K562 (cell line): ENCODE measurements around the gene RPL26. TPM values are rescaled to one million over a fixed set of nuclear protein-coding genes. Genes with fewer than 3 reads are reported as not detected.

Experiments used
- CBX2 ChIP-seq: fragments of 200-600 bp; sonication (generic); IDR thresholded peaks from one replicate; pipeline ENCODE4 v1.6.1; 2012; ENCODE audit warnings: mild to moderate bottlenecking, low read length, inconsistent platforms; ENCODE audit not compliant: insufficient read depth, poor library complexity, severe bottlenecking
- HNRNPUL1 ChIP-seq: fragments of 200-400 bp; formaldehyde crosslinking; IDR thresholded peaks from 2 replicates; pipeline ENCODE4 v1.6.1; 2017; ENCODE audit warnings: low read length
- MCM2 ChIP-seq: fragments of 450-650 bp; IDR thresholded peaks from 2 replicates; pipeline ENCODE4 v1.6.1; 2017; ENCODE audit warnings: low read depth, mild to moderate bottlenecking
- PHF8 ChIP-seq: fragments of 200-600 bp; sonication (generic); IDR thresholded peaks from 2 replicates; pipeline ENCODE4 v1.6.1; 2012; ENCODE audit warnings: mixed run types, mild to moderate bottlenecking, inconsistent platforms, low read length, moderate library complexity, borderline replicate concordance
- RBM22 ChIP-seq: fragments of 200-400 bp; formaldehyde crosslinking; IDR thresholded peaks from 2 replicates; pipeline ENCODE4 v1.6.1; 2018; ENCODE audit warnings: low read length, low read depth; ENCODE audit not compliant: poor library complexity, severe bottlenecking
- TAF9B ChIP-seq: fragments of 450-650 bp; IDR thresholded peaks from 2 replicates; pipeline ENCODE4 v1.6.1; 2018; ENCODE audit warnings: mild to moderate bottlenecking; ENCODE audit not compliant: partially characterized antibody
- TEAD4 ChIP-seq, 2 experiments: sonication (generic) in 1 of 2; formaldehyde crosslinking in 1 of 2; IDR thresholded peaks; 2 replicates each; pipeline versions ENCODE4 v1.6.1 to v1.8.0; 2012 to 2022; ENCODE audit warnings: borderline replicate concordance in 1 of 2, inconsistent platforms in 1 of 2, low read length in 1 of 2, mild to moderate bottlenecking in 1 of 2, missing genetic modification reagents in 1 of 2
- ZBTB17 ChIP-seq: fragments of 450-650 bp; formaldehyde crosslinking; IDR thresholded peaks from 2 replicates; pipeline ENCODE4 v1.4.0; 2020; ENCODE audit warnings: mild to moderate bottlenecking
- ZNF282 ChIP-seq: sonication (generic); formaldehyde crosslinking; IDR thresholded peaks from 2 replicates; pipeline ENCODE4 v1.8.1; 2023; ENCODE audit warnings: missing genetic modification reagents
- ZNF41 ChIP-seq: fragments of 250-450 bp; sonication (Bioruptor Pico); conservative IDR thresholded peaks from 2 replicates; pipeline ENCODE4 v1.4.0; 2020; ENCODE audit warnings: mild to moderate bottlenecking
- polyA plus RNA-seq, 8 experiments: library from polyadenylated mRNA; depleted of rRNA in 4 of 8; stranded (reverse) in 5 of 8; unstranded in 3 of 8; fragments of >200 nt; fragmentation: Nextera tagmentation in 2 of 8; fragmentation: Illumina TruSeq in 1 of 8; extraction: Ambion mirVana in 2 of 8; extraction: Trizol in 1 of 8; gene quantifications; 2 replicates each; pipeline versions ENCODE4 v1.2.1 to v1.2.3, GENCODE V29; 2011 to 2014; ENCODE audit warnings: inconsistent platforms in 1 of 8, missing spikeins in 1 of 8
- total RNA-seq, 7 experiments: library from RNA; depleted of rRNA in 6 of 7; stranded (reverse); fragments of >200 nt in 6 of 7; fragmentation: Illumina TruSeq in 2 of 7; extraction: Trizol in 2 of 7; gene quantifications; 2 replicates each; pipeline versions ENCODE4 v1.2.1 to v1.2.3, GENCODE V29; 2011 to 2021; ENCODE audit warnings: low replicate concordance in 1 of 7
- TF ChIP-seq, protein P1 (sequence below): fragments of 450-650 bp; IDR thresholded peaks from 2 replicates; pipeline ENCODE4 v1.6.1; 2016; ENCODE audit warnings: mild to moderate bottlenecking, moderate library complexity
- TF ChIP-seq, protein P2 (sequence below): fragments of 250-450 bp; sonication (Bioruptor Pico); IDR thresholded peaks from 2 replicates; pipeline ENCODE4 v1.6.1; 2021; ENCODE audit warnings: mild to moderate bottlenecking
- TF ChIP-seq, protein P3 (sequence below): fragments of 450-650 bp; formaldehyde crosslinking; IDR thresholded peaks from 2 replicates; pipeline ENCODE4 v1.4.0; 2022; ENCODE audit warnings: missing genetic modification characterization

The RPL26 gene
- total and polyA plus RNA-seq, 9 of the 15 experiments (the other 6 are each of a cell fraction or from before 2014, with no cell fraction given): 1,474 to 4,074 (median 2,904) TPM

DNA sequence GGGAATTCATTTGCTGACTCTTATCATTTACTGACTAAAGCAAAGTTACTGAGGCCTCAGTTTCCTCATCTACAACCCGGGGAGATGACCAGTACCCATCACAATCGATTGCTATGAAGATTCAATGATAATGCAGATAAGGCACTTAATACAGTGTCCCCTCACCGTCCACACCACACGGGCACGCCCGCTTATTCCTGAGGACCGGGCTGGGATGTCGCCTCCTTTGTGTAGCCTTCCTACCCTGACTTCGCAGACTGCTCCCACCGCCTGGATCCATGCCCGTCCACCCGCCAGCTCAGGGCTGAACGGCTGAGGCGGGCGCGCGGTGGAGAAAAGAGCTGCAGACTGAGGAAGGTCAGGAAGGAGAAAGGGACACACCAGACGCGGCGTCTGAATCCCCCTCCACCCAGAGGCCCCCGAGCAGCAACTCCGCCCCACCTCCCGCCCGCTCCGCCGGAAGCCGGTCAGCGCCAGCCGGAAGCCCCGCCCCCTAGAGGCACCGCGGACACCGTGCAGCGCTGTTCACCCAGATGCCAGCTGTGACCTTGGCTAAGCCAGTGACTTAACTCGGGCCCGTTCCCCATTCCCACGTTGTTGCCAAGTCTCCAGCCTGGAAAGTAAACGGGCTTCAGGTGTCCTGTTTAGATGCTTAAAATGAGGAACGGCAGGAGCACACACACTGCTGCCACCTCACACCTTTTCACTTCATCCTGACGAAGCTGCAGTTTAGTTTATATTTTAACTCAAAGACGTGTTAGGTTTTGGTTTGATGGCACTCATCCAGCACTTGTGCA, 6.5 kb downstream of the RPL26 start, which contains the start of gene KRABD2 (continued):
- TF ChIP-seq TEAD4 (IDR thresholded peaks at IDR 0.05; ENCODE audit: low read length): 0 out of 2 replicates have a peak, but pooled peaks have one; percentile 19
- no peak for TF ChIP-seq TEAD4 (CRISPR knock-in tag; IDR thresholded peaks at IDR 0.05; ENCODE audit: borderline replicate concordance)
- TF ChIP-seq HNRNPUL1: no peak
- 0 out of 2 replicates have a peak, but pooled peaks have one; percentile 66 for TF ChIP-seq ZNF41 (CRISPR knock-in tag)
- TF ChIP-seq CBX2: no peak
- peak; percentile 47; the same call in 1 of the 2 replicates for TF ChIP-seq ZBTB17 (CRISPR knock-in tag)
- TF ChIP-seq, protein P1, sequence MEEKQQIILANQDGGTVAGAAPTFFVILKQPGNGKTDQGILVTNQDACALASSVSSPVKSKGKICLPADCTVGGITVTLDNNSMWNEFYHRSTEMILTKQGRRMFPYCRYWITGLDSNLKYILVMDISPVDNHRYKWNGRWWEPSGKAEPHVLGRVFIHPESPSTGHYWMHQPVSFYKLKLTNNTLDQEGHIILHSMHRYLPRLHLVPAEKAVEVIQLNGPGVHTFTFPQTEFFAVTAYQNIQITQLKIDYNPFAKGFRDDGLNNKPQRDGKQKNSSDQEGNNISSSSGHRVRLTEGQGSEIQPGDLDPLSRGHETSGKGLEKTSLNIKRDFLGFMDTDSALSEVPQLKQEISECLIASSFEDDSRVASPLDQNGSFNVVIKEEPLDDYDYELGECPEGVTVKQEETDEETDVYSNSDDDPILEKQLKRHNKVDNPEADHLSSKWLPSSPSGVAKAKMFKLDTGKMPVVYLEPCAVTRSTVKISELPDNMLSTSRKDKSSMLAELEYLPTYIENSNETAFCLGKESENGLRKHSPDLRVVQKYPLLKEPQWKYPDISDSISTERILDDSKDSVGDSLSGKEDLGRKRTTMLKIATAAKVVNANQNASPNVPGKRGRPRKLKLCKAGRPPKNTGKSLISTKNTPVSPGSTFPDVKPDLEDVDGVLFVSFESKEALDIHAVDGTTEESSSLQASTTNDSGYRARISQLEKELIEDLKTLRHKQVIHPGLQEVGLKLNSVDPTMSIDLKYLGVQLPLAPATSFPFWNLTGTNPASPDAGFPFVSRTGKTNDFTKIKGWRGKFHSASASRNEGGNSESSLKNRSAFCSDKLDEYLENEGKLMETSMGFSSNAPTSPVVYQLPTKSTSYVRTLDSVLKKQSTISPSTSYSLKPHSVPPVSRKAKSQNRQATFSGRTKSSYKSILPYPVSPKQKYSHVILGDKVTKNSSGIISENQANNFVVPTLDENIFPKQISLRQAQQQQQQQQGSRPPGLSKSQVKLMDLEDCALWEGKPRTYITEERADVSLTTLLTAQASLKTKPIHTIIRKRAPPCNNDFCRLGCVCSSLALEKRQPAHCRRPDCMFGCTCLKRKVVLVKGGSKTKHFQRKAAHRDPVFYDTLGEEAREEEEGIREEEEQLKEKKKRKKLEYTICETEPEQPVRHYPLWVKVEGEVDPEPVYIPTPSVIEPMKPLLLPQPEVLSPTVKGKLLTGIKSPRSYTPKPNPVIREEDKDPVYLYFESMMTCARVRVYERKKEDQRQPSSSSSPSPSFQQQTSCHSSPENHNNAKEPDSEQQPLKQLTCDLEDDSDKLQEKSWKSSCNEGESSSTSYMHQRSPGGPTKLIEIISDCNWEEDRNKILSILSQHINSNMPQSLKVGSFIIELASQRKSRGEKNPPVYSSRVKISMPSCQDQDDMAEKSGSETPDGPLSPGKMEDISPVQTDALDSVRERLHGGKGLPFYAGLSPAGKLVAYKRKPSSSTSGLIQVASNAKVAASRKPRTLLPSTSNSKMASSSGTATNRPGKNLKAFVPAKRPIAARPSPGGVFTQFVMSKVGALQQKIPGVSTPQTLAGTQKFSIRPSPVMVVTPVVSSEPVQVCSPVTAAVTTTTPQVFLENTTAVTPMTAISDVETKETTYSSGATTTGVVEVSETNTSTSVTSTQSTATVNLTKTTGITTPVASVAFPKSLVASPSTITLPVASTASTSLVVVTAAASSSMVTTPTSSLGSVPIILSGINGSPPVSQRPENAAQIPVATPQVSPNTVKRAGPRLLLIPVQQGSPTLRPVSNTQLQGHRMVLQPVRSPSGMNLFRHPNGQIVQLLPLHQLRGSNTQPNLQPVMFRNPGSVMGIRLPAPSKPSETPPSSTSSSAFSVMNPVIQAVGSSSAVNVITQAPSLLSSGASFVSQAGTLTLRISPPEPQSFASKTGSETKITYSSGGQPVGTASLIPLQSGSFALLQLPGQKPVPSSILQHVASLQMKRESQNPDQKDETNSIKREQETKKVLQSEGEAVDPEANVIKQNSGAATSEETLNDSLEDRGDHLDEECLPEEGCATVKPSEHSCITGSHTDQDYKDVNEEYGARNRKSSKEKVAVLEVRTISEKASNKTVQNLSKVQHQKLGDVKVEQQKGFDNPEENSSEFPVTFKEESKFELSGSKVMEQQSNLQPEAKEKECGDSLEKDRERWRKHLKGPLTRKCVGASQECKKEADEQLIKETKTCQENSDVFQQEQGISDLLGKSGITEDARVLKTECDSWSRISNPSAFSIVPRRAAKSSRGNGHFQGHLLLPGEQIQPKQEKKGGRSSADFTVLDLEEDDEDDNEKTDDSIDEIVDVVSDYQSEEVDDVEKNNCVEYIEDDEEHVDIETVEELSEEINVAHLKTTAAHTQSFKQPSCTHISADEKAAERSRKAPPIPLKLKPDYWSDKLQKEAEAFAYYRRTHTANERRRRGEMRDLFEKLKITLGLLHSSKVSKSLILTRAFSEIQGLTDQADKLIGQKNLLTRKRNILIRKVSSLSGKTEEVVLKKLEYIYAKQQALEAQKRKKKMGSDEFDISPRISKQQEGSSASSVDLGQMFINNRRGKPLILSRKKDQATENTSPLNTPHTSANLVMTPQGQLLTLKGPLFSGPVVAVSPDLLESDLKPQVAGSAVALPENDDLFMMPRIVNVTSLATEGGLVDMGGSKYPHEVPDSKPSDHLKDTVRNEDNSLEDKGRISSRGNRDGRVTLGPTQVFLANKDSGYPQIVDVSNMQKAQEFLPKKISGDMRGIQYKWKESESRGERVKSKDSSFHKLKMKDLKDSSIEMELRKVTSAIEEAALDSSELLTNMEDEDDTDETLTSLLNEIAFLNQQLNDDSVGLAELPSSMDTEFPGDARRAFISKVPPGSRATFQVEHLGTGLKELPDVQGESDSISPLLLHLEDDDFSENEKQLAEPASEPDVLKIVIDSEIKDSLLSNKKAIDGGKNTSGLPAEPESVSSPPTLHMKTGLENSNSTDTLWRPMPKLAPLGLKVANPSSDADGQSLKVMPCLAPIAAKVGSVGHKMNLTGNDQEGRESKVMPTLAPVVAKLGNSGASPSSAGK: peak; percentile 53
- TF ChIP-seq MCM2: no peak
- no peak for TF ChIP-seq ZNF282 (CRISPR knock-in tag)
- TF ChIP-seq, protein P2, sequence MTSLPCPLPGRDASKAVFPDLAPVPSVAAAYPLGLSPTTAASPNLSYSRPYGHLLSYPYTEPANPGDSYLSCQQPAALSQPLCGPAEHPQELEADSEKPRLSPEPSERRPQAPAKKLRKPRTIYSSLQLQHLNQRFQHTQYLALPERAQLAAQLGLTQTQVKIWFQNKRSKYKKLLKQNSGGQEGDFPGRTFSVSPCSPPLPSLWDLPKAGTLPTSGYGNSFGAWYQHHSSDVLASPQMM (CRISPR knock-in tag): peak; percentile 11; the same call in 1 of the 2 replicates
- no peak for TF ChIP-seq TAF9B
- peak; percentile 27; the same call in 1 of the 2 replicates for TF ChIP-seq PHF8
- TF ChIP-seq, protein P3, sequence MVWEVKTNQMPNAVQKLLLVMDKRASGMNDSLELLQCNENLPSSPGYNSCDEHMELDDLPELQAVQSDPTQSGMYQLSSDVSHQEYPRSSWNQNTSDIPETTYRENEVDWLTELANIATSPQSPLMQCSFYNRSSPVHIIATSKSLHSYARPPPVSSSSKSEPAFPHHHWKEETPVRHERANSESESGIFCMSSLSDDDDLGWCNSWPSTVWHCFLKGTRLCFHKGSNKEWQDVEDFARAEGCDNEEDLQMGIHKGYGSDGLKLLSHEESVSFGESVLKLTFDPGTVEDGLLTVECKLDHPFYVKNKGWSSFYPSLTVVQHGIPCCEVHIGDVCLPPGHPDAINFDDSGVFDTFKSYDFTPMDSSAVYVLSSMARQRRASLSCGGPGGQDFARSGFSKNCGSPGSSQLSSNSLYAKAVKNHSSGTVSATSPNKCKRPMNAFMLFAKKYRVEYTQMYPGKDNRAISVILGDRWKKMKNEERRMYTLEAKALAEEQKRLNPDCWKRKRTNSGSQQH (CRISPR knock-in tag): peak; percentile 84; the same call in 1 of the 2 replicates
- peak; percentile 93 for TF ChIP-seq RBM22
